Measurements from ENCODE around the gene PSMC3. TPM values are rescaled to one million over a fixed set of nuclear protein-coding genes. Genes with fewer than 3 reads are reported as not detected.

Gene PSMC3
- total and polyA plus RNA-seq, 2 experiments from 2014 or later = 103 to 142 TPM

- Histone ChIP-seq H4K20me1 (ENCODE audit: insufficient read depth, poor library complexity, severe bottlenecking) (no peaks in the 10 kb centered on the region), H3K4me1 (ENCODE audit: insufficient read depth) (no peaks in the 10 kb centered on the region), H3K4me3 (no peak overlapping the region), H3K4me2 (no peak overlapping the region), H3K27me3 (no peaks in the 10 kb centered on the region), H3K79me2 (no peaks in the 10 kb centered on the region), H2AFZ (no peak overlapping the region), H3K9me2 (replicated peaks; ENCODE audit: insufficient read depth) (no peaks in the 10 kb centered on the region), H3K9me3 (ENCODE audit: low read depth) (no peaks in the 10 kb centered on the region), H3K27ac (no peak overlapping the region), H3K36me3 (replicated peaks; ENCODE audit: insufficient read depth, low read depth) (no peaks in the 10 kb centered on the region)
- TF ChIP-seq EZH2 (IDR thresholded peaks at IDR 0.05; ENCODE audit: borderline replicate concordance) = no peak
- no peak for TF ChIP-seq EZH2phosphoT487 (IDR thresholded peaks at IDR 0.05; ENCODE audit: low read depth, severe bottlenecking, unreplicated experiment)
- TF ChIP-seq, protein P1, sequence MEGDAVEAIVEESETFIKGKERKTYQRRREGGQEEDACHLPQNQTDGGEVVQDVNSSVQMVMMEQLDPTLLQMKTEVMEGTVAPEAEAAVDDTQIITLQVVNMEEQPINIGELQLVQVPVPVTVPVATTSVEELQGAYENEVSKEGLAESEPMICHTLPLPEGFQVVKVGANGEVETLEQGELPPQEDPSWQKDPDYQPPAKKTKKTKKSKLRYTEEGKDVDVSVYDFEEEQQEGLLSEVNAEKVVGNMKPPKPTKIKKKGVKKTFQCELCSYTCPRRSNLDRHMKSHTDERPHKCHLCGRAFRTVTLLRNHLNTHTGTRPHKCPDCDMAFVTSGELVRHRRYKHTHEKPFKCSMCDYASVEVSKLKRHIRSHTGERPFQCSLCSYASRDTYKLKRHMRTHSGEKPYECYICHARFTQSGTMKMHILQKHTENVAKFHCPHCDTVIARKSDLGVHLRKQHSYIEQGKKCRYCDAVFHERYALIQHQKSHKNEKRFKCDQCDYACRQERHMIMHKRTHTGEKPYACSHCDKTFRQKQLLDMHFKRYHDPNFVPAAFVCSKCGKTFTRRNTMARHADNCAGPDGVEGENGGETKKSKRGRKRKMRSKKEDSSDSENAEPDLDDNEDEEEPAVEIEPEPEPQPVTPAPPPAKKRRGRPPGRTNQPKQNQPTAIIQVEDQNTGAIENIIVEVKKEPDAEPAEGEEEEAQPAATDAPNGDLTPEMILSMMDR (IDR thresholded peaks at IDR 0.05; ENCODE audit: poor library complexity) = no peak
- 88% methylated on average over 12 of the region's 12 CpGs for WGBS (ENCODE audit: low lambda C conversion rate, missing lambda C conversion rate)
- no peak for DNase-seq (ENCODE audit: low spot score)
Measured at GRCh38 chr11:47443028-47443700, 16.9 kb upstream of the PSMC3 start.

DNA sequence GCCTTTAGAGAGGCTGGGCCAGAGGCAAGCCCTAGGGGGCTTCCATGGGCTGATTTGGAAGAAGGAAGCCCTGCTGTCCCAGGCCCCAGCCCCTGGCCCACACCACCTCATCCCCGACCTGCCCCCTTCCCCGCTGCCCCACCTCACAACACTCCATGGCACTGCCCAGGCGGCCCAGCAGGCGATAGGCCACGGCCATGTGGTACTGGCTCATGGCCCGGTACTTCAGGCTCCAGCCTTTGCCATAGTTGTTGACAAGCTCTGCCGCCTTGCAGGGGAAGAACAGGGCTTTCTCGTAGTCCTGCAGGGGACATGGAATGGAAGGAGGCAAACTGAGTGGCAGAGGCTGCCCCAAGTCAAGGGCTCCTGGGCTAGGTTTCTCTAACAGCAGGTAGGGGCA is 16.3 kb upstream of the PSMC3 start:
- no peak overlapping the region for H2AFZ ChIP-seq
- no peak overlapping the region for H3K4me2 ChIP-seq
- H3K79me2 ChIP-seq = no peaks in the 10 kb centered on the region
- DNase-seq (ENCODE audit: low spot score) = no peak
- no peak overlapping the region for H3K4me3 ChIP-seq
- no peaks in the 10 kb centered on the region for H3K9me3 ChIP-seq (ENCODE audit: low read depth)
- H3K27me3 ChIP-seq = no peaks in the 10 kb centered on the region
- no peaks in the 10 kb centered on the region for H3K9me2 ChIP-seq (replicated peaks; ENCODE audit: insufficient read depth)
- H4K20me1 ChIP-seq (ENCODE audit: insufficient read depth, poor library complexity, severe bottlenecking) = no peaks in the 10 kb centered on the region
- no peak for TF ChIP-seq EZH2phosphoT487 (IDR thresholded peaks at IDR 0.05; ENCODE audit: low read depth, severe bottlenecking, unreplicated experiment)
- no peak for TF ChIP-seq EZH2 (IDR thresholded peaks at IDR 0.05; ENCODE audit: borderline replicate concordance)
- TF ChIP-seq, protein P1 (IDR thresholded peaks at IDR 0.05; ENCODE audit: poor library complexity) = no peak
- peaks cover 3% of the 10 kb centered on the region for H3K4me1 ChIP-seq (ENCODE audit: insufficient read depth)
- no peak overlapping the region for H3K27ac ChIP-seq
- no peaks in the 10 kb centered on the region for H3K36me3 ChIP-seq (replicated peaks; ENCODE audit: insufficient read depth, low read depth)
- 95% methylated on average over 8 of the region's 8 CpGs for WGBS (ENCODE audit: low lambda C conversion rate, missing lambda C conversion rate)

GRCh38 chr11:47441421-47441820 is 15.2 kb upstream of the PSMC3 start:
- Histone ChIP-seq H3K4me3 (no peak overlapping the region), H3K27me3 (no peaks in the 10 kb centered on the region), H3K79me2 (no peaks in the 10 kb centered on the region), H3K4me1 (ENCODE audit: insufficient read depth) (peaks cover 9% of the 10 kb centered on the region), H3K9me2 (replicated peaks; ENCODE audit: insufficient read depth) (no peaks in the 10 kb centered on the region), H4K20me1 (ENCODE audit: insufficient read depth, poor library complexity, severe bottlenecking) (no peaks in the 10 kb centered on the region), H2AFZ (no peak overlapping the region), H3K27ac (no peak overlapping the region), H3K36me3 (replicated peaks; ENCODE audit: insufficient read depth, low read depth) (no peaks in the 10 kb centered on the region), H3K4me2 (no peak overlapping the region), H3K9me3 (ENCODE audit: low read depth) (no peaks in the 10 kb centered on the region)
- no peak for DNase-seq (ENCODE audit: low spot score)
- 84% methylated on average over 12 of the region's 12 CpGs for WGBS (ENCODE audit: low lambda C conversion rate, missing lambda C conversion rate)
- no peak for TF ChIP-seq EZH2 (IDR thresholded peaks at IDR 0.05; ENCODE audit: borderline replicate concordance)
- no peak for TF ChIP-seq EZH2phosphoT487 (IDR thresholded peaks at IDR 0.05; ENCODE audit: low read depth, severe bottlenecking, unreplicated experiment)
- TF ChIP-seq, protein P1 (IDR thresholded peaks at IDR 0.05; ENCODE audit: poor library complexity) = no peak
